ENCODE results near the gene NTN1.

NTN1 gene

DNA sequence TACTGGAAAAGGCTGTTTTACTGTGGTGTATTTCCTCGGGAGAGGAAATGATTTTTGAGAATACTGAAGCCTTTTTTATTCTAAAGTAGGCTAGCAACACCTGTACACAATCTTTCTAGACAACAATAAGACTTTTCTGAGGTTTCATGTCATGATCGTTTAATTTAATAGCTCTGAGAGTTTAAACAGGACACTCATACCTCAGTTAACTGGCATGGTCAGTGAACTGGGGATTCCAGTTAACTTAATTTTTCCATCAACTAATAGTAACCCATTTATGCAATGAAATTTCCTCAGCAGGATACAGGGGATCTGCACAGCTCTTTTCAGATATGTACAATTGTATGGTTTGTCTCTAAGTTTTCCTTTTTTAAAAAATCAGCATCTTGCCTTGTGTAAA lies 262.6 kb downstream of the NTN1 start:
- Histone ChIP-seq H3K4me3 (no peak overlapping the region), H3K27ac (no peak overlapping the region)
- TF ChIP-seq, protein P1, sequence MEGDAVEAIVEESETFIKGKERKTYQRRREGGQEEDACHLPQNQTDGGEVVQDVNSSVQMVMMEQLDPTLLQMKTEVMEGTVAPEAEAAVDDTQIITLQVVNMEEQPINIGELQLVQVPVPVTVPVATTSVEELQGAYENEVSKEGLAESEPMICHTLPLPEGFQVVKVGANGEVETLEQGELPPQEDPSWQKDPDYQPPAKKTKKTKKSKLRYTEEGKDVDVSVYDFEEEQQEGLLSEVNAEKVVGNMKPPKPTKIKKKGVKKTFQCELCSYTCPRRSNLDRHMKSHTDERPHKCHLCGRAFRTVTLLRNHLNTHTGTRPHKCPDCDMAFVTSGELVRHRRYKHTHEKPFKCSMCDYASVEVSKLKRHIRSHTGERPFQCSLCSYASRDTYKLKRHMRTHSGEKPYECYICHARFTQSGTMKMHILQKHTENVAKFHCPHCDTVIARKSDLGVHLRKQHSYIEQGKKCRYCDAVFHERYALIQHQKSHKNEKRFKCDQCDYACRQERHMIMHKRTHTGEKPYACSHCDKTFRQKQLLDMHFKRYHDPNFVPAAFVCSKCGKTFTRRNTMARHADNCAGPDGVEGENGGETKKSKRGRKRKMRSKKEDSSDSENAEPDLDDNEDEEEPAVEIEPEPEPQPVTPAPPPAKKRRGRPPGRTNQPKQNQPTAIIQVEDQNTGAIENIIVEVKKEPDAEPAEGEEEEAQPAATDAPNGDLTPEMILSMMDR (IDR thresholded peaks at IDR 0.05): no peak
- DNase-seq (ENCODE audit: low spot score): no peak

DNA sequence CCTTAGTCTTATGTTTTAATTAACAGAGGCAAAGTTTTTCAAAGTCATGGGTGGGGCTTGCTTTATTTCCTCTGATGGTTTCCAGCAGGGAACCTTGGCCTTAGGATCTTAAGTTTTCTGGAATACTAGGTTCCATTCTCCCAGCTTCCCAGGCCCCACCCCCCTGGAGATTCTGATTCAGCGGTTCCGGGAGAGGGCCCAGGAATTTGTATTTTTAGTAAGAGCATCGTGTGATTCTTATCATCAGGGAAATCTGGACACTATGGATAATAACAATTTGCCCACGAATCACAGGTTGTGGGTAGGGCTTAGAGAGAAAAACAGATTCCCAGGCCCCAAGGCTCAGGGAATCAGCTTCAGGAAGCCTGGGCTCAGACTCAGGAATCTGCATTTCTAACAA lies 263.6 kb downstream of the NTN1 start:
- TF ChIP-seq, protein P1 (IDR thresholded peaks at IDR 0.05): no peak
- no peak for DNase-seq (ENCODE audit: low spot score)
- Histone ChIP-seq H3K27ac (no peak overlapping the region), H3K4me3 (no peak overlapping the region)

DNA sequence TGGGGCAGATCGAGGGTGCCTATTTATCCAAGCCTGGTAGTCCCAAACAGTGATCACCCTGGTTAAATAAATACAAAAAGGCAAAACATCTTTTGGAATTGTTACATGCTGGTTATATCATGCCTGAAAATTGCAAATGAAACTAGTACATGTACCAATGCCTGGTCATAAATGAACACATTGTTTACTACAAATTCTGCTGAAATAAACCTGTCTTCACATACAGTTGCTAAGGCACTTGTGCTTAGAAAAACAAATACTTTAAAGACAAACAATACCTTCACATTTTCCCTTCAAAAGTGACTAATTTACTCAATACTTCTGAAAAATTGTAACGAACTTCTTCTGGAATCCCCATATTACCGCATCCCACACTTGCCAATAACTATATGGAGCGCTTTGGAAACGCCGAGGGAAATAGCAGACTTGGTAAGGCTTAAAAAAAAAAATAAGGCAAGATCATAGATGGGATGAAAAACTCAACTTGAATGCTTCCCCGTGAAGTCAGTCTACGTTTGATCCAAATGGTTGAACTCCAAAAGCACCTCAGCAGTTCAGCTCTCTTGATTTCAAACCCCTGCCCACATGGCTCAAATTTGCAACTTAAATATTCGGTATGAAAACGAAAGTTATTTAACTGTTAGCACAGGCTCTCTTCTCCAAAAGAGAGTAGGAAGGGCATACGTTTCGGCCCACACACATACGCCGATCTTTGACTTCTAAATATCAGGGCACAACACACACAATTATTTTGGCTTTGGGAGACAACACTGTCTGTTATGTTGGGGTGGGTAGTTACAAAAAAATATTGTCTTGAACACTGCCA lies 264.5 kb downstream of the NTN1 start:
- H3K27ac ChIP-seq: no peak overlapping the region
- TF ChIP-seq, protein P1 (IDR thresholded peaks at IDR 0.05): no peak
- H3K4me3 ChIP-seq: no peak overlapping the region
- no peak for DNase-seq (ENCODE audit: low spot score)

DNA sequence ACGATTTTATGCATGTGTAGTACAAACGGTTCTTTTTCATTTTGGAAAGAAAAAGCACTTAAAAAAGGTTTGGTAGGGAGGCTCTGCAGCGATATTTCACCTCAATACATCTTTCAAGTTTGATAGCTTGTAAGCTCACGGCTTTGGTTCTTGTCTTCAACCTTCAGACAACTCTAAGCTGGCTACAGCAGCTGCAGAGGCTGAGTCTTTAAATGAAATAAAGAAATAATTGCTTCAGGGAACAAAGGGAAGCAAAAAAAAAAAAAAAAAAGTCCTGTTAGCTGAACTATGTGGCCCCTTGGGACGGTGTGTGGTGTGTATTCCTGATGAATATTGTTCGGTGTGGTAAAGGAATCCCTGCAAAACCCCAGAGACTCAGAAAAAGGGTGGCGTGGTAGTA lies 265.1 kb downstream of the NTN1 start:
- Histone ChIP-seq H3K27ac (no peak overlapping the region), H3K4me3 (no peak overlapping the region)
- DNase-seq (ENCODE audit: low spot score): no peak
- TF ChIP-seq, protein P1 (IDR thresholded peaks at IDR 0.05): no peak

DNA sequence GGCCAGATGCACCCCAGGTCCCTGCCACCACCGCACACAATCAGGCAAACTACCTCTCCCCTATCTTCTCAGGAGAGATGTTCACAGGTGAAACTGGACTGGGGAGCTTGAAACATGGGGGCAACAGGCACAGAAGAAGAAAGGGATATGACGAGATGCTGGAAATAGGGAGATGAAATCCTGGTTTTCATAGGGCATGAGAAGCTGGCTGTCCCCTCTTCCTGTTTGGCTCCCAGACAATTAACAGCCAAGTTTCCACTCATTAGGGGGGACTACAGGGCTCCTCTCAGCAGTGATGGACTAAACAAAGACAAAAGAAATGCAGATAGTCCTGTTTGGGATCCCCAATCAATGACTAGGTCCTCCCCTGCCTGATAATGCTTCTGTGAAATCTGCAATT lies 266.0 kb downstream of the NTN1 start:
- no peak for DNase-seq (ENCODE audit: low spot score)
- Histone ChIP-seq H3K4me3 (no peak overlapping the region), H3K27ac (no peak overlapping the region)
- TF ChIP-seq, protein P1 (IDR thresholded peaks at IDR 0.05): no peak

DNA sequence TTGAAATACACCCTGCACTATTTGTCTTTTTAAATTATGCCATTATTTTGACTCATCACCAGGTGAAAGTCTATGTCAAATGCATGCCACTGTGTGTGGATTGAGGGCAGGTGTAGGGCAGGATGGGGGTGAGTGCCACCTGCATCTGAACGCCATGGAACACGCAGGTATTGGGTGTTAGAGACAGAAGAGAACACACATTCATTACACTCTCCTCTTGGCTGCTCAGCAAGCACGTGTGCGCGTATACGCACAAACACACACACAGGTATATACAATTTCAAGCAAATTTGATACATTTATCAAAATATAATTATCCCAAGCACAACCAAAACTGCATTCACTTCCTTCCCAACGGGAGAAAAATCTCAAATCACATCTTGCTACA lies 268.9 kb downstream of the NTN1 start:
- TF ChIP-seq, protein P1 (IDR thresholded peaks at IDR 0.05): no peak
- no peak overlapping the region for H3K27ac ChIP-seq
- DNase-seq (ENCODE audit: low spot score): no peak
- H3K4me3 ChIP-seq: no peak overlapping the region

DNA sequence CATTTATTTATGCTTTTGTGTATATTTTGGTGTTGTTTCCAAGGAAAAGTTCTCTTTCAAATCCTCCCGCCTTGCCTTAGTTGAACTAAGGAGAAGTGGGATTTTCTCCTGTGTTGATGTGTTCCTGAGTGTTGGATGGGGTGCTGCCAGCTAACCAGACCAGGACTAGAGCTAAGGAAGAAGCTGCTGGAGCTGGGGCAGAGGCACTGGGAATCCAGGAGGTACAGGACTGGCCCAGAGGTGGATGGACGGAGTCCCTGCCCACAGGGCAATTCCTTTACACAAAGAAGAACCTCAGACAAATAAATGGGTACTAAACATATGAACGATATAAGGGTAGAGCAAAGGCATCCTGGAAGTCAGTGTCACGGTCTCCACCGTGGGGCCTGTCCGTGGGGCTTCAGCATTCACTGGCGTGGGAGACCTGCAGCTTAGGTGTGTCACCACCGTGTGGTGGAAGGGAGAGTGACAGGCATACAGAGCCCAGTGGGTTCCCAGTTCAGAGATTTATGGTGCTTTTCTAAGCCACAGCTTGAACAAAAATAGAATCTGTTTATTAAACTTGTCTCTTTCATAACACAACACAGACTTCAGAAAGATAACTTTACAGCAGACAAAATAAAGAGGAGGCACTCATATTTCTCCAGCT lies 270.7 kb downstream of the NTN1 start:
- Histone ChIP-seq H3K27ac (peak overlapping the region; percentile 45 to 61), H3K4me3 (no peak overlapping the region)
- TF ChIP-seq, protein P1 (IDR thresholded peaks at IDR 0.05): peak; percentile 76
- DNase-seq (ENCODE audit: low spot score): no peak

All from coronary artery (tissue), 2 donors.